GM12878 (cell line): Measurements from ENCODE around the gene NRG2. TPM values are rescaled to one million over a fixed set of nuclear protein-coding genes. Genes with fewer than 3 reads are reported as not detected.

ENCODE experiments used
- ATAC-seq: fragments of 200-7000 bp; cut with Tn5 transposase; 3 replicates; pipeline ENCODE4 v1.9.1; 2020; ENCODE audit warnings: mild to moderate bottlenecking, moderate library complexity
- BruUV-seq: library from RNA; stranded (reverse); fragments of 400-500 nt; replicated peaks from 2 replicates; lab custom pipeline; 2021; lab: Mats Ljungman, UMichigan
- CTCF ChIA-PET: fragments of 300-600 bp; sonication (Branson Sonifier 250); formaldehyde crosslinking; extraction: SDS; loops from one replicate; lab custom pipeline; 2021; ENCODE audit warnings: inconsistent platforms; lab: Yijun Ruan, JAX
- POLR2A ChIA-PET: fragments of 350-600 bp; formaldehyde crosslinking; extraction: SDS; loops from one replicate; lab custom pipeline; 2021; ENCODE audit warnings: inconsistent platforms; lab: Charles Lee
- RAD21 ChIA-PET: fragments of 300-600 bp; sonication (Branson Sonifier 250); formaldehyde crosslinking; loops from one replicate; lab custom pipeline; 2023; ENCODE audit warnings: antibody characterized with exemption; ENCODE audit not compliant: unreplicated experiment; lab: Charles Lee
- SMC1A ChIA-PET: fragments of 300-600 bp; sonication (Branson Sonifier 250); formaldehyde crosslinking; loops from one replicate; lab custom pipeline; 2023; ENCODE audit not compliant: unreplicated experiment, uncharacterized antibody; lab: Charles Lee
- DNase-seq: peaks from one replicate; pipeline ENCODE4 v3.0.0-alpha.2; 2011; ENCODE audit warnings: low read depth, low spot score
- FAIRE-seq: peaks from 3 replicates; lab custom pipeline; 2011; peaks lifted over from hg19 to GRCh38; lab: Jason Lieb, UNC
- H2AFZ ChIP-seq: 2 replicates; pipeline ENCODE4 v1.6.0; 2011; ENCODE audit warnings: low read depth, low read length, control low read depth; ENCODE audit not compliant: control insufficient read depth
- H3K27ac ChIP-seq: 2 replicates; pipeline ENCODE4 v1.5.1; 2011; ENCODE audit warnings: control low read depth; ENCODE audit not compliant: control insufficient read depth, insufficient read depth
- H3K27me3 ChIP-seq, 2 experiments: replicated peaks in 1 of 2; 2 replicates each; pipeline versions ENCODE4 v1.6.0 to v1.6.1; 2011; ENCODE audit warnings: low read length in 1 of 2; ENCODE audit not compliant: control insufficient read depth in 2 of 2, insufficient read depth in 2 of 2
- H3K36me3 ChIP-seq, 2 experiments: 2 replicates each; pipeline ENCODE4 v1.5.1; 2011; ENCODE audit warnings: low read length in 1 of 2; ENCODE audit not compliant: control insufficient read depth in 2 of 2, insufficient read depth in 2 of 2
- H3K4me1 ChIP-seq: 2 replicates; pipeline ENCODE4 v1.6.1; 2011; ENCODE audit warnings: mild to moderate bottlenecking, low read length, moderate library complexity, mixed read lengths; ENCODE audit not compliant: control insufficient read depth, insufficient read depth
- H3K4me2 ChIP-seq: 2 replicates; pipeline ENCODE4 v1.6.0; 2011; ENCODE audit warnings: control low read depth; ENCODE audit not compliant: control insufficient read depth, insufficient read depth
- H3K4me3 ChIP-seq: fragments of 200-600 bp; sonication (generic); 2 replicates; pipeline ENCODE4 v1.5.1; 2016
- H3K79me2 ChIP-seq: 2 replicates; pipeline ENCODE4 v1.6.0; 2011; ENCODE audit warnings: low read length; ENCODE audit not compliant: control insufficient read depth, insufficient read depth
- H3K9ac ChIP-seq: 2 replicates; pipeline ENCODE4 v1.8.0; 2011; ENCODE audit warnings: low read length, control low read depth, mixed read lengths; ENCODE audit not compliant: control insufficient read depth, insufficient read depth
- H3K9me3 ChIP-seq: replicated peaks from 3 replicates; pipeline ENCODE4 v1.5.1; 2011; ENCODE audit warnings: mild to moderate bottlenecking, low read length; ENCODE audit not compliant: control insufficient read depth, insufficient read depth
- H4K20me1 ChIP-seq: 2 replicates; pipeline ENCODE4 v1.6.0; 2011; ENCODE audit not compliant: control insufficient read depth, insufficient read depth
- ATF7 ChIP-seq: fragments of 450-650 bp; IDR thresholded peaks from 2 replicates; pipeline ENCODE4 v1.6.1; 2016; ENCODE audit warnings: low read depth, mild to moderate bottlenecking
- BACH1 ChIP-seq: fragments of 450-650 bp; IDR thresholded peaks from 2 replicates; pipeline ENCODE4 v1.6.1; 2017; ENCODE audit warnings: mild to moderate bottlenecking, borderline replicate concordance
- BCL11A ChIP-seq: IDR thresholded peaks from 2 replicates; pipeline ENCODE4 v1.6.1; 2011; ENCODE audit warnings: low read depth, low read length
- BCLAF1 ChIP-seq: fragments of 450-650 bp; IDR thresholded peaks from 2 replicates; pipeline ENCODE4 v1.6.1; 2017; ENCODE audit warnings: antibody characterized with exemption, mild to moderate bottlenecking, moderate library complexity
- CBX3 ChIP-seq: fragments of 200-600 bp; sonication (generic); IDR thresholded peaks from 2 replicates; pipeline ENCODE4 v1.6.1; 2016; ENCODE audit warnings: low read depth, borderline replicate concordance
- CBX5 ChIP-seq: sonication (generic); IDR thresholded peaks from 2 replicates; pipeline ENCODE4 v1.6.1; 2016; ENCODE audit warnings: low read depth, moderate library complexity, mild to moderate bottlenecking, inconsistent platforms
- CEBPB ChIP-seq, 2 experiments: fragments of 150-350 bp in 1 of 2; IDR thresholded peaks; 2 replicates each; pipeline ENCODE4 v1.6.1; 2012 to 2014; ENCODE audit warnings: low read depth in 2 of 2, low read length in 2 of 2, borderline replicate concordance in 1 of 2, inconsistent platforms in 1 of 2
- CREB1 ChIP-seq: IDR thresholded peaks from 2 replicates; pipeline ENCODE4 v1.6.1; 2012; ENCODE audit warnings: low read depth, mild to moderate bottlenecking, inconsistent platforms
- CREM ChIP-seq: IDR thresholded peaks from 2 replicates; pipeline ENCODE4 v1.6.1; 2014; ENCODE audit warnings: antibody characterized with exemption, low read depth
- EED ChIP-seq: sonication (generic); IDR thresholded peaks from 2 replicates; pipeline ENCODE4 v1.6.1; 2016; ENCODE audit warnings: antibody characterized with exemption, low read depth
- FOS ChIP-seq: IDR thresholded peaks from 3 replicates; pipeline ENCODE4 v1.6.1; 2011; ENCODE audit warnings: borderline replicate concordance; ENCODE audit not compliant: insufficient read length; ENCODE audit errors: extremely low read depth
- GATAD2B ChIP-seq: fragments of 450-650 bp; conservative IDR thresholded peaks from 2 replicates; pipeline ENCODE4 v1.6.1; 2017; ENCODE audit warnings: low read depth, mild to moderate bottlenecking, moderate library complexity
- IRF3 ChIP-seq: fragments of 450-650 bp; IDR thresholded peaks from 2 replicates; pipeline ENCODE4 v1.6.1; 2014; ENCODE audit warnings: mild to moderate bottlenecking
- IRF4 ChIP-seq: IDR thresholded peaks from 2 replicates; pipeline ENCODE4 v1.6.1; 2011; ENCODE audit warnings: low read depth, low read length
- KAT2A ChIP-seq: conservative IDR thresholded peaks from 2 replicates; pipeline ENCODE4 v1.6.1; 2011; ENCODE audit warnings: low read depth, low read length; ENCODE audit not compliant: control insufficient read depth
- NFYB ChIP-seq: IDR thresholded peaks from 2 replicates; pipeline ENCODE4 v1.6.1; 2011; ENCODE audit warnings: low read depth, mild to moderate bottlenecking, low read length, improper control_type of control experiment, moderate library complexity; ENCODE audit not compliant: insufficient read depth
- NR2F1 ChIP-seq: fragments of 450-650 bp; conservative IDR thresholded peaks from 2 replicates; pipeline ENCODE4 v1.6.1; 2017; ENCODE audit warnings: mild to moderate bottlenecking
- PAX8 ChIP-seq: fragments of 450-650 bp; IDR thresholded peaks from 2 replicates; pipeline ENCODE4 v1.6.1; 2017; ENCODE audit warnings: mild to moderate bottlenecking, moderate library complexity
- POLR2AphosphoS2 ChIP-seq: IDR thresholded peaks from 2 replicates; pipeline ENCODE4 v1.6.1; 2011; ENCODE audit warnings: low read depth, mild to moderate bottlenecking, low read length, improper control_type of control experiment, moderate library complexity
- RCOR1 ChIP-seq: conservative IDR thresholded peaks from 2 replicates; pipeline ENCODE4 v1.6.1; 2012; ENCODE audit warnings: low read depth, low read length, improper control_type of control experiment
- SIN3A ChIP-seq: IDR thresholded peaks from 2 replicates; pipeline ENCODE4 v1.6.1; 2012; ENCODE audit warnings: low read depth, low read length, improper control_type of control experiment
- WRNIP1 ChIP-seq: IDR thresholded peaks from 2 replicates; pipeline ENCODE4 v1.6.1; 2011; ENCODE audit warnings: low read depth, low read length, improper control_type of control experiment, borderline replicate concordance
- ZNF207 ChIP-seq: fragments of 450-650 bp; IDR thresholded peaks from 2 replicates; pipeline ENCODE4 v1.6.1; 2014; ENCODE audit warnings: antibody characterized with exemption, mild to moderate bottlenecking, borderline replicate concordance
- WGBS: methylation state at CpG from one replicate; pipeline ENCODE4 v1.1.6; 2016; ENCODE audit warnings: low lambda C conversion rate; ENCODE audit not compliant: insufficient replicate concordance, insufficient coverage; ENCODE audit errors: missing lambda C conversion rate; 5-methylcytosine and 5-hydroxymethylcytosine counted together
- in situ Hi-C: fragments of 300-500 bp; cut with MboI; formaldehyde crosslinking; loops from 9 replicates; pipeline ENCODE4 v1.14.3; 2018; ENCODE audit warnings: mixed read lengths
- intact Hi-C: fragments of 100-400 bp; cut with micrococcal nuclease; formaldehyde crosslinking; loops from one replicate; pipeline ENCODE4 v1.14.2; 2022; ENCODE audit not compliant: unreplicated experiment
- polyA plus RNA-seq, 11 experiments: library from polyadenylated mRNA; depleted of rRNA in 4 of 11; unstranded in 6 of 11; stranded (reverse) in 5 of 11; fragments of >200 nt; fragmentation: Nextera tagmentation in 4 of 11; fragmentation: Illumina TruSeq in 1 of 11; extraction: Ambion mirVana in 4 of 11; extraction: Trizol in 1 of 11; gene quantifications; 1 replicate in 1 of 11; 2 replicates in 10 of 11; pipeline versions ENCODE4 v1.2.1 to v1.2.3, GENCODE V29; 2011 to 2016; ENCODE audit warnings: inconsistent platforms in 2 of 11, missing spikeins in 2 of 11, low read depth in 1 of 11
- total RNA-seq, 4 experiments: library from RNA; depleted of rRNA in 3 of 4; stranded (reverse); fragments of >200 nt in 3 of 4; fragmentation: Illumina TruSeq in 1 of 4; extraction: Trizol in 1 of 4; gene quantifications; 2 replicates each; pipeline versions ENCODE4 v1.2.1 to v1.2.3, GENCODE V29; 2013 to 2021

Gene NRG2
- total and polyA plus RNA-seq, 10 of the 15 experiments (the other 5 are each of a cell fraction or from before 2014, with no cell fraction given) = 0.10 to 21.7 (median 9.6) TPM

- in situ Hi-C loops (no loop called here), intact Hi-C loops (no loop called here)
- peaks cover 2% of the 10 kb centered on the region for H3K79me2 ChIP-seq
- CTCF ChIA-PET = interaction anchor here (1.0 to 5.5 kb wide), 6 partner anchors 13 to 184 kb away, joined by 3 to 74 read pairs (median 4); no protein-coding TSS in a partner anchor
- H3K27me3 ChIP-seq = no peaks in the 10 kb centered on the region
- H3K4me3 ChIP-seq = no peak overlapping the region
- 36% methylated on average over 5 of the region's 5 CpGs for WGBS
- ATAC-seq (peak; percentile 84), FAIRE-seq (peak; percentile 81), DNase-seq (no peak)
- H4K20me1 ChIP-seq = no peaks in the 10 kb centered on the region; the same call in 1 of the 2 replicates
- SMC1A ChIA-PET = interaction anchor here (1.3 to 3.4 kb wide), 2 partner anchors 13 to 65 kb away, joined by 3 to 25 read pairs; no protein-coding TSS in a partner anchor
- POLR2A ChIA-PET = interaction anchor here (0.6 to 1.6 kb wide), 4 partner anchors 9 to 360 kb away, joined by 3 read pairs; no protein-coding TSS in a partner anchor
- no TSS peak for BruUV-seq
- no peaks in the 10 kb centered on the region for H3K9me3 ChIP-seq
- peak overlapping the region; percentile 47 for H3K4me2 ChIP-seq
- no peak overlapping the region for H3K27ac ChIP-seq
- no peaks in the 10 kb centered on the region for H3K36me3 ChIP-seq
- RAD21 ChIA-PET = interaction anchor here (1.4 to 2.0 kb wide), 3 partner anchors 9 to 162 kb away, joined by 3 to 6 read pairs (median 4); no protein-coding TSS in a partner anchor
- H3K4me1 ChIP-seq = peaks cover 45% of the 10 kb centered on the region
- no peak overlapping the region for H3K9ac ChIP-seq
- H2AFZ ChIP-seq = no peak overlapping the region
- TF ChIP-seq CBX5 (no peak), PAX8 (no peak), IRF3 (no peak), SIN3A (no peak), BCL11A (no peak), CREM (peak; percentile 47; the same call in 1 of the 2 replicates), CEBPB (IDR thresholded peaks at IDR 0.05; ENCODE audit: borderline replicate concordance in 1 of 2, low read depth in 2 of 2, low read length in 2 of 2) (no peak), KAT2A (no peak), POLR2AphosphoS2 (no peak), BCLAF1 (no peak), FOS (no peak), NR2F1 (0 out of 2 replicates have a peak, but pooled peaks have one; percentile 17), NFYB (no peak), CREB1 (no peak), CBX3 (no peak), WRNIP1 (no peak), IRF4 (peak; percentile 40; the same call in 1 of the 2 replicates), EED (peak; percentile 79), RCOR1 (no peak), GATAD2B (no peak), ZNF207 (no peak), BACH1 (no peak), ATF7 (no peak)
These were observed 88.0 kb downstream of the NRG2 start for GRCh38 chr5:139955053-139955605.
